Transverse colon (tissue), 4 donors: ENCODE results near the gene FAM227A. TPM values are rescaled to one million over a fixed set of nuclear protein-coding genes. Genes with fewer than 3 reads are reported as not detected.

Source experiments
- DNase-seq: peaks from one replicate; pipeline ENCODE4 v3.0.0-alpha.2; 2019
- H3K27ac ChIP-seq, 4 donors: fragments of 200-600 bp; sonication (generic); 2 replicates each; pipeline ENCODE4 v1.5.1; 2016 to 2018; ENCODE audit warnings: inconsistent platforms in 4 of 4
- H3K27me3 ChIP-seq: fragments of 200-600 bp; sonication (generic); 2 replicates; pipeline ENCODE4 v1.5.1; 2017; ENCODE audit warnings: inconsistent platforms
- H3K36me3 ChIP-seq, 4 donors: fragments of 200-600 bp; sonication (generic); 2 replicates each; pipeline ENCODE4 v1.5.1; 2017 to 2019; ENCODE audit warnings: inconsistent platforms in 4 of 4
- H3K4me1 ChIP-seq, 4 donors: fragments of 200-600 bp; sonication (generic); 2 replicates each; pipeline ENCODE4 v1.5.1; 2017 to 2020; ENCODE audit warnings: inconsistent platforms in 4 of 4
- H3K4me3 ChIP-seq, 4 donors: fragments of 200-600 bp; sonication (generic); 1 replicate in 1 of 4; 2 replicates in 3 of 4; pipeline versions ENCODE4 v1.5.1 to v1.6.1; 2017 to 2019; ENCODE audit warnings: inconsistent platforms in 4 of 4
- H3K9me3 ChIP-seq, 2 donors: fragments of 200-600 bp; sonication (generic); 2 replicates each; pipeline ENCODE4 v1.5.1; 2017 to 2019; ENCODE audit warnings: inconsistent platforms in 2 of 2
- CTCF ChIP-seq, 5 experiments: fragments of 200-600 bp in 3 of 5; fragments of 450-650 bp in 2 of 5; sonication (generic) in 3 of 5; IDR thresholded peaks; 1 replicate in 2 of 5; 2 replicates in 3 of 5; pipeline ENCODE4 v1.5.1; 2016 to 2017; ENCODE audit warnings: antibody characterized with exemption in 5 of 5, inconsistent platforms in 3 of 5, mild to moderate bottlenecking in 2 of 5, moderate library complexity in 1 of 5
- EP300 ChIP-seq: sonication (generic); formaldehyde crosslinking; IDR thresholded peaks from one replicate; pipeline ENCODE4 v1.6.1; 2017; ENCODE audit warnings: antibody characterized with exemption, low read depth
- POLR2A ChIP-seq: fragments of 450-650 bp; IDR thresholded peaks from one replicate; pipeline ENCODE4 v1.6.1; 2016; ENCODE audit warnings: antibody characterized with exemption, mild to moderate bottlenecking, moderate library complexity
- POLR2AphosphoS5 ChIP-seq, 3 donors: sonication (generic); formaldehyde crosslinking; IDR thresholded peaks; one replicate each; pipeline ENCODE4 v1.6.1; 2016; ENCODE audit warnings: antibody characterized with exemption in 3 of 3
- WGBS, 2 donors: methylation state at CpG; one replicate each; pipeline ENCODE4 v1.1.5; 2018; ENCODE audit warnings: low coverage in 1 of 2; 5-methylcytosine and 5-hydroxymethylcytosine counted together
- in situ Hi-C, 4 donors: fragments of 200-750 bp; cut with MboI; loops; one replicate each; pipeline versions ENCODE4 v1.15.0 to v1.15.1; 2017; ENCODE audit warnings: low sequenced_read_pairs in 3 of 4, low pct_ligation_motif_present in 1 of 4, low pct_unique_long_range_greater_than_20kb in 1 of 4
- intact Hi-C: fragments of 100-400 bp; cut with DNase I; formaldehyde crosslinking; loops from one replicate; pipeline ENCODE4 v1.15.1; 2023; ENCODE audit warnings: low total_unique reads
- total RNA-seq, 4 donors: library from RNA; depleted of rRNA; stranded (reverse); fragments of >200 nt; gene quantifications; one replicate each; pipeline ENCODE4 v1.1.0, GENCODE V29; 2016

Gene FAM227A
- total RNA-seq, 4 donors from 2014 or later = 0.20 to 0.79 (median 0.27) TPM; not detected in 1

- H3K4me1 ChIP-seq = no peaks in the 10 kb centered on the region
- in situ Hi-C loops (no loop called here), intact Hi-C loops (no loop called here)
- WGBS, 2 donors = 80 to 100% methylated on average over 1 to 3 of the region's 3 CpGs
- H3K27me3 ChIP-seq = no peaks in the 10 kb centered on the region
- no peak overlapping the region for H3K27ac ChIP-seq
- H3K36me3 ChIP-seq = no peaks in the 10 kb centered on the region
- no peaks in the 10 kb centered on the region for H3K9me3 ChIP-seq
- no peak for DNase-seq
- TF ChIP-seq POLR2A (no peak), EP300 (no peak), CTCF (IDR thresholded peaks at IDR 0.05) (no peak), POLR2AphosphoS5 (IDR thresholded peaks at IDR 0.05) (no peak)
- H3K4me3 ChIP-seq = no peak overlapping the region
Observed at GRCh38 chr22:38632528-38632927, 23.7 kb downstream of the FAM227A start.

GRCh38 chr22:38631724-38632123, 24.5 kb downstream of the FAM227A start:
- 85 to 86% methylated on average over 9 of the region's 9 CpGs for WGBS, 2 donors
- Histone ChIP-seq H3K27me3 (no peaks in the 10 kb centered on the region), H3K27ac (no peak overlapping the region), H3K4me1 (no peaks in the 10 kb centered on the region), H3K9me3 (no peaks in the 10 kb centered on the region), H3K36me3 (no peaks in the 10 kb centered on the region), H3K4me3 (no peak overlapping the region)
- TF ChIP-seq POLR2AphosphoS5 (IDR thresholded peaks at IDR 0.05) = no peak
- TF ChIP-seq CTCF (IDR thresholded peaks at IDR 0.05) = no peak
- no peak for TF ChIP-seq POLR2A
- intact Hi-C loops = no loop called here
- DNase-seq = no peak
- in situ Hi-C loops = no loop called here

- no peak for DNase-seq
- H3K27me3 ChIP-seq = no peaks in the 10 kb centered on the region
- H3K9me3 ChIP-seq = no peaks in the 10 kb centered on the region
- intact Hi-C loops (no loop called here), in situ Hi-C loops (no loop called here)
- H3K4me1 ChIP-seq = no peaks in the 10 kb centered on the region
- H3K4me3 ChIP-seq = no peak overlapping the region
- WGBS, 2 donors = 70 to 87% methylated on average over 2 to 4 of the region's 4 CpGs
- H3K27ac ChIP-seq = no peak overlapping the region
- H3K36me3 ChIP-seq = no peaks in the 10 kb centered on the region
- no peak for TF ChIP-seq POLR2A
- TF ChIP-seq EP300 = no peak
- no peak for TF ChIP-seq POLR2AphosphoS5 (IDR thresholded peaks at IDR 0.05)
- no peak for TF ChIP-seq CTCF (IDR thresholded peaks at IDR 0.05)
Observed at GRCh38 chr22:38629108-38629507, 27.1 kb downstream of the FAM227A start.

GRCh38 chr22:38628444-38628843, 27.7 kb downstream of the FAM227A start:
- in situ Hi-C loops = no loop called here
- no peak for DNase-seq
- Histone ChIP-seq H3K36me3 (no peaks in the 10 kb centered on the region), H3K27me3 (no peaks in the 10 kb centered on the region), H3K27ac (no peak overlapping the region), H3K9me3 (no peaks in the 10 kb centered on the region), H3K4me3 (no peak overlapping the region), H3K4me1 (no peaks in the 10 kb centered on the region)
- TF ChIP-seq CTCF (IDR thresholded peaks at IDR 0.05) (no peak), POLR2A (no peak), POLR2AphosphoS5 (IDR thresholded peaks at IDR 0.05) (no peak), EP300 (no peak)
- intact Hi-C loops = no loop called here
- 89 to 90% methylated on average over 5 of the region's 5 CpGs for WGBS, 2 donors
